Kidney (tissue), 14 donors: Measurements from ENCODE around the gene PPL. TPM values are rescaled to one million over a fixed set of nuclear protein-coding genes. Genes with fewer than 3 reads are reported as not detected.

ENCODE experiments used
- DNase-seq, 5 donors: peaks; one replicate each; pipeline ENCODE4 v3.0.0-alpha.2; 2013 to 2020
- FAIRE-seq: peaks from 2 replicates; lab custom pipeline; 2012; peaks lifted over from hg19 to GRCh38; lab: Jason Lieb, UNC
- H3K27ac ChIP-seq, 2 donors: one replicate each; pipeline ENCODE4 v1.7.0; 2013; ENCODE audit warnings: low read depth in 2 of 2, low read length in 2 of 2, inconsistent platforms in 1 of 2
- H3K27me3 ChIP-seq: one replicate; pipeline ENCODE4 v1.7.1; 2013; ENCODE audit warnings: low read length, inconsistent platforms; ENCODE audit not compliant: control insufficient read depth, insufficient read depth
- H3K36me3 ChIP-seq, 3 donors: one replicate each; pipeline versions ENCODE4 v1.7.0 to v1.7.1; 2013; ENCODE audit warnings: low read length in 3 of 3, control low read depth in 1 of 3, inconsistent platforms in 1 of 3; ENCODE audit not compliant: insufficient read depth in 3 of 3, control insufficient read depth in 2 of 3
- H3K4me1 ChIP-seq, 3 donors: one replicate each; pipeline versions ENCODE4 v1.7.0 to v1.7.1; 2013; ENCODE audit warnings: low read length in 3 of 3, inconsistent platforms in 1 of 3, low read depth in 1 of 3; ENCODE audit not compliant: control insufficient read depth in 2 of 3, insufficient read depth in 2 of 3
- H3K4me3 ChIP-seq, 3 donors: one replicate each; pipeline versions ENCODE4 v1.7.0 to v1.8.1; 2013; ENCODE audit warnings: low read length in 3 of 3, control low read depth in 1 of 3, inconsistent platforms in 1 of 3
- H3K9ac ChIP-seq, 3 donors: one replicate each; pipeline versions ENCODE4 v1.7.0 to v1.7.1; 2013; ENCODE audit warnings: low read length in 3 of 3, control low read depth in 1 of 3, inconsistent platforms in 1 of 3
- H3K9me3 ChIP-seq, 3 donors: one replicate each; pipeline versions ENCODE4 v1.7.0 to v1.7.1; 2013; ENCODE audit warnings: low read length in 3 of 3, control low read depth in 1 of 3, inconsistent platforms in 1 of 3; ENCODE audit not compliant: control insufficient read depth in 2 of 3, insufficient read depth in 1 of 3
- intact Hi-C: fragments of 100-400 bp; cut with DNase I; formaldehyde crosslinking; loops from one replicate; pipeline ENCODE4 v1.11.1; 2022
- polyA plus RNA-seq: library from polyadenylated mRNA; stranded (reverse); fragments of 350-450 nt; fragmentation: Illumina TruSeq; extraction: RNeasy Lipid Tissue Mini Kit (QIAGEN cat#74804); gene quantifications from one replicate; pipeline ENCODE4 v1.2.3, GENCODE V29; 2014; ENCODE audit warnings: low read depth, low replicate concordance; ENCODE audit not compliant: insufficient read depth
- total RNA-seq: library from RNA; stranded (reverse); fragmentation: NEBNext Ultra II Directional; extraction: Animal tissue kit (Norgen Biotek cat#: 25700); gene quantifications from one replicate; pipeline ENCODE4 v1.2.1, GENCODE V29; 2021
- TF ChIP-seq, protein P1 (sequence below): IDR thresholded peaks from 3 replicates; pipeline ENCODE4 v1.5.1; 2012; ENCODE audit warnings: mild to moderate bottlenecking, moderate library complexity, borderline replicate concordance; ENCODE audit not compliant: insufficient read depth; ENCODE audit errors: extremely low read depth
- donor health status: control.
- donor health status: control.
- donor health status: control.
- donor health status: control.
- donor health status: control.
- donor health status: DM: yes; HTN: yes; CAD: no.
- donor health status: Normal renal cell carcinoma (clear cell type).

Gene PPL
- total and polyA plus RNA-seq, 2 donors from 2014 or later, result 7.7 to 78.4 TPM

DNA sequence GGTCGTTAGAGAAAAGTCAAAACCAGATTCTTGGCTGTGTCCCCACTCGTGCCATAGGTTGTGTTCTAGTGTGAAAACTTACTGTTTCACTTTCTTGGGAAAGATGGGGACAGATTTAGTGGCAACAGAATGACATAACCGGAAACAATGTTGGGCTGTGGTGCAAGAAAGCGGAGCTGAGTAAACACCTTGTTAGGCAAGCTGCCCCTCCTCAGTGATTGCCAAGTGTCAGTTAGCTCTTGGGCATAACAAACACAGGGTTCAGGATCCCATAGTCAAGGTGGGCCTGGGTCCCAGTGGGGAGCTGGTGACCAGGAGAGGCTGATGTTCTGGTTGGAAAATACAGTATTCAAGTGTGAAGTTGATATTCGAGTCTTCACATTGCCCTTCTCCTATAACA lies 74.3 kb downstream of the PPL start:
- no peak overlapping the region for H3K27ac ChIP-seq
- H3K4me3 ChIP-seq, result no peak overlapping the region
- H3K27me3 ChIP-seq, result no peaks in the 10 kb centered on the region
- DNase-seq (no peak), FAIRE-seq (no peak)
- H3K36me3 ChIP-seq, result peaks cover 4 to 48% (median 38%) of the 10 kb centered on the region in 3 donors
- H3K9me3 ChIP-seq, result no peaks in the 10 kb centered on the region
- intact Hi-C loops, result no loop called here
- H3K4me1 ChIP-seq, result peaks cover 0 to 10% (median 6%) of the 10 kb centered on the region in 3 donors
- no peak overlapping the region for H3K9ac ChIP-seq
- TF ChIP-seq, protein P1, sequence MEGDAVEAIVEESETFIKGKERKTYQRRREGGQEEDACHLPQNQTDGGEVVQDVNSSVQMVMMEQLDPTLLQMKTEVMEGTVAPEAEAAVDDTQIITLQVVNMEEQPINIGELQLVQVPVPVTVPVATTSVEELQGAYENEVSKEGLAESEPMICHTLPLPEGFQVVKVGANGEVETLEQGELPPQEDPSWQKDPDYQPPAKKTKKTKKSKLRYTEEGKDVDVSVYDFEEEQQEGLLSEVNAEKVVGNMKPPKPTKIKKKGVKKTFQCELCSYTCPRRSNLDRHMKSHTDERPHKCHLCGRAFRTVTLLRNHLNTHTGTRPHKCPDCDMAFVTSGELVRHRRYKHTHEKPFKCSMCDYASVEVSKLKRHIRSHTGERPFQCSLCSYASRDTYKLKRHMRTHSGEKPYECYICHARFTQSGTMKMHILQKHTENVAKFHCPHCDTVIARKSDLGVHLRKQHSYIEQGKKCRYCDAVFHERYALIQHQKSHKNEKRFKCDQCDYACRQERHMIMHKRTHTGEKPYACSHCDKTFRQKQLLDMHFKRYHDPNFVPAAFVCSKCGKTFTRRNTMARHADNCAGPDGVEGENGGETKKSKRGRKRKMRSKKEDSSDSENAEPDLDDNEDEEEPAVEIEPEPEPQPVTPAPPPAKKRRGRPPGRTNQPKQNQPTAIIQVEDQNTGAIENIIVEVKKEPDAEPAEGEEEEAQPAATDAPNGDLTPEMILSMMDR, result no peak

DNA sequence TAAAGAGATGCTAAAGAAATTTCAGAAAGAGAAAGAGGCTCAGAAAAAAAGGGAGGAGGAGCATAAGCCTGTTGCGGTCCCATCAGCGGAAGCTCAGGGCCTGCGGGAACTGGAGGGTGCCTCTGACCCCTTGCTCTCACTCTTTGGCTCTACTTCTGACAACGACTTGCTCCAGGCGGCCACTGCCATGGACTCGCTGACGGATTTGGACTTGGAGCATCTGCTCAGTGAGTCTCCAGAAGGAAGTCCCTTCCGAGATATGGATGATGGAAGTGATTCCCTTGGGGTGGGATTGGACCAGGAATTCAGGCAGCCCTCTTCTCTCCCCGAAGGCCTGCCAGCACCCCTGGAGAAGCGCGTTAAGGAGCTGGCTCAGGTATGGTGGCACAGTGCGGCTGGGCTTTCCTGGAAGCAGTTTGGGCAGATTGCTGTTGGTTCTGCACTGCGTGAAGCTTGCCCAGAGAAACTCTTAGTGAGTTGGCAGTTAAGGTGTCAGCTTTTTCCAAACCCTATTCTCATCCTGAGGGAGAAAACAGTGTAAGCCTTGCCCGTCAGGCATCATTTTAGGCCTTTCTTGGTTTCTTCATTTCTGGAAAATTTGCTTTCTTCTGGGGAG lies 76.1 kb downstream of the PPL start:
- H3K27ac ChIP-seq, result no peak overlapping the region
- TF ChIP-seq, protein P1, result no peak
- FAIRE-seq (no peak), DNase-seq (no peak)
- no peaks in the 10 kb centered on the region for H3K9me3 ChIP-seq
- H3K36me3 ChIP-seq, result peaks cover 4 to 58% (median 47%) of the 10 kb centered on the region in 3 donors
- H3K4me3 ChIP-seq, result no peak overlapping the region
- H3K9ac ChIP-seq, result no peak overlapping the region
- H3K4me1 ChIP-seq, result peaks cover 0 to 2% (median 0%) of the 10 kb centered on the region in 3 donors
- intact Hi-C loops, result no loop called here
- H3K27me3 ChIP-seq, result no peaks in the 10 kb centered on the region

DNA sequence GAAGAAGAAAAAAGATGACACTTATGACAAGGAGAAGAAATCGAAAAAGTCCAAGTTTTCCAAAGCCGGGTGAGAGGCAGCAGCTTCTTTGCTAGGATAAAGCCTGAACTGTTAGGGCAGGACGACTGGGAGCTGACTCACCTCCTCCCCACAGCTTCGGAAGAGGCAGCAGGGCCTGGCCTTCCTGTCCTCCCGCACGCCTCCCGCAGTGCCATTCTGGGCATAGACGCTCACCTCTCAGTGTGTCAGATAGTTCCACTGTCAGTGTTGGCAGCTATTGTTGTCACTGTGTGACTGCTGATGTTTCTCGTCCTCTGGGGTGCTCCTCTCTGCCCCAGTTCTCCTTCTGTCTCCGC lies 77.1 kb downstream of the PPL start:
- TF ChIP-seq, protein P1, result no peak
- no peak overlapping the region for H3K9ac ChIP-seq
- H3K27ac ChIP-seq, result no peak overlapping the region
- DNase-seq (peak in 1 of 5 donors; percentile 49), FAIRE-seq (no peak)
- H3K4me3 ChIP-seq, result no peak overlapping the region
- no peaks in the 10 kb centered on the region for H3K9me3 ChIP-seq
- intact Hi-C loops, result no loop called here
- no peaks in the 10 kb centered on the region for H3K27me3 ChIP-seq
- H3K36me3 ChIP-seq, result peaks cover 4 to 66% (median 48%) of the 10 kb centered on the region in 3 donors
- H3K4me1 ChIP-seq, result peaks cover 0 to 2% (median 0%) of the 10 kb centered on the region in 3 donors
